ENCODE measurements around the gene TPM3. TPM values are rescaled to one million over a fixed set of nuclear protein-coding genes. Genes with fewer than 3 reads are reported as not detected.

TPM3 gene
- total and polyA plus RNA-seq, 10 of the 15 experiments (the other 5 are each of a cell fraction or from before 2014, with no cell fraction given), result 270 to 759 (median 505) TPM

DNA sequence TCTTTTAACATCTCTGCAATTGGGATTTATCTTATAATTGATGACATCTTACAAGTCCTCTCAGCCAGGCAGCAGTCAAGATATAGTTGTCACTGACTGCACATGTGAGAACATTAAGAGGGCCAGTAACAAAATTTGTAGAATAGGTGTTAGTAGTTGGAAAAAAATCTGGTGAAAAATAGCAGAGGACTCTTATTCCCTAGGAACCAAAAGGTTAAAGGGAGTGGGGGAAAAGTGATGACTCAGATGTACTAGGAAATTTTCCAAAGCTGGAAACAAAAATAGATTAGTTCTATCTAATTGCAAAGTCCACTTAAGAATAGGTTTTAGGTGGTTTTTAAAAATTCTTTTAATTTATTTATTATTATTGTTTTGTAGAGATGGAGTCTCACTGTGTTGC, 40.6 kb downstream of the TPM3 start:
- Histone ChIP-seq H3K9me3 (replicated peaks; ENCODE audit: control insufficient read depth, insufficient read depth, low read length) (no peaks in the 10 kb centered on the region), H3K27ac (ENCODE audit: control insufficient read depth, insufficient read depth) (no peak overlapping the region), H3K9ac (ENCODE audit: control insufficient read depth, insufficient read depth, low read length) (no peak overlapping the region), H3K27me3 (replicated peaks in 1 of 2; ENCODE audit: control insufficient read depth in 2 of 2, insufficient read depth in 2 of 2, low read length in 1 of 2) (no peaks in the 10 kb centered on the region), H3K79me2 (ENCODE audit: control insufficient read depth, insufficient read depth, low read length) (no peaks in the 10 kb centered on the region), H3K36me3 (ENCODE audit: control insufficient read depth in 2 of 2, insufficient read depth in 2 of 2, low read length in 1 of 2) (peaks cover 5 to 14% of the 10 kb centered on the region in 2 experiments; a peak in 3 of 4 replicates), H2AFZ (ENCODE audit: control insufficient read depth, low read depth, low read length) (no peak overlapping the region), H4K20me1 (ENCODE audit: control insufficient read depth, insufficient read depth) (no peaks in the 10 kb centered on the region), H3K4me2 (ENCODE audit: control insufficient read depth, insufficient read depth) (no peak overlapping the region), H3K4me1 (ENCODE audit: control insufficient read depth, insufficient read depth, low read length) (no peaks in the 10 kb centered on the region; the same call in 1 of the 2 replicates), H3K4me3 (no peak overlapping the region)
- BruUV-seq (replicated peaks), result no TSS peak
- ChIA-PET SMC1A (ENCODE audit: uncharacterized antibody, unreplicated experiment) (interaction anchor here (1.0 kb wide), 1 partner anchor 11 kb away, joined by 3 read pairs; no protein-coding TSS in a partner anchor), POLR2A (interaction anchor here (1.6 kb wide), 1 partner anchor 29 kb away, joined by 5 read pairs; no protein-coding TSS in a partner anchor), CTCF (no interaction called here), RAD21 (ENCODE audit: unreplicated experiment) (no interaction called here)
- intact Hi-C loops (cut with micrococcal nuclease; ENCODE audit: unreplicated experiment), result no loop called here
- DNase-seq (ENCODE audit: low read depth, low spot score) (no peak), ATAC-seq (no peak), FAIRE-seq (no peak)
- in situ Hi-C loops (cut with MboI), result no loop called here
- TF ChIP-seq NFYA (IDR thresholded peaks at IDR 0.05; ENCODE audit: borderline replicate concordance, low read depth, low read length) (no peak), YBX1 (IDR thresholded peaks at IDR 0.05) (no peak), SRF (IDR thresholded peaks at IDR 0.05; ENCODE audit: low read depth in 2 of 2, low read length in 2 of 2) (no peak), TARDBP (IDR thresholded peaks at IDR 0.05; ENCODE audit: borderline replicate concordance) (no peak), RELA (IDR thresholded peaks at IDR 0.05; ENCODE audit: borderline replicate concordance, partially characterized antibody) (no peak)
- TF ChIP-seq, protein P1, sequence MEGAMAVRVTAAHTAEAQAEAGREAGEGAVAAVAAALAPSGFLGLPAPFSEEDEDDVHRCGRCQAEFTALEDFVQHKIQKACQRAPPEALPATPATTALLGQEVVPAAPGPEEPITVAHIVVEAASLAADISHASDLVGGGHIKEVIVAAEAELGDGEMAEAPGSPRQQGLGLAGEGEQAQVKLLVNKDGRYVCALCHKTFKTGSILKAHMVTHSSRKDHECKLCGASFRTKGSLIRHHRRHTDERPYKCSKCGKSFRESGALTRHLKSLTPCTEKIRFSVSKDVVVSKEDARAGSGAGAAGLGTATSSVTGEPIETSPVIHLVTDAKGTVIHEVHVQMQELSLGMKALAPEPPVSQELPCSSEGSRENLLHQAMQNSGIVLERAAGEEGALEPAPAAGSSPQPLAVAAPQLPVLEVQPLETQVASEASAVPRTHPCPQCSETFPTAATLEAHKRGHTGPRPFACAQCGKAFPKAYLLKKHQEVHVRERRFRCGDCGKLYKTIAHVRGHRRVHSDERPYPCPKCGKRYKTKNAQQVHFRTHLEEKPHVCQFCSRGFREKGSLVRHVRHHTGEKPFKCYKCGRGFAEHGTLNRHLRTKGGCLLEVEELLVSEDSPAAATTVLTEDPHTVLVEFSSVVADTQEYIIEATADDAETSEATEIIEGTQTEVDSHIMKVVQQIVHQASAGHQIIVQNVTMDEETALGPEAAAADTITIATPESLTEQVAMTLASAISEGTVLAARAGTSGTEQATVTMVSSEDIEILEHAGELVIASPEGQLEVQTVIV (IDR thresholded peaks at IDR 0.05; ENCODE audit: borderline replicate concordance, partially characterized antibody), result no peak
- TF ChIP-seq, protein P2, sequence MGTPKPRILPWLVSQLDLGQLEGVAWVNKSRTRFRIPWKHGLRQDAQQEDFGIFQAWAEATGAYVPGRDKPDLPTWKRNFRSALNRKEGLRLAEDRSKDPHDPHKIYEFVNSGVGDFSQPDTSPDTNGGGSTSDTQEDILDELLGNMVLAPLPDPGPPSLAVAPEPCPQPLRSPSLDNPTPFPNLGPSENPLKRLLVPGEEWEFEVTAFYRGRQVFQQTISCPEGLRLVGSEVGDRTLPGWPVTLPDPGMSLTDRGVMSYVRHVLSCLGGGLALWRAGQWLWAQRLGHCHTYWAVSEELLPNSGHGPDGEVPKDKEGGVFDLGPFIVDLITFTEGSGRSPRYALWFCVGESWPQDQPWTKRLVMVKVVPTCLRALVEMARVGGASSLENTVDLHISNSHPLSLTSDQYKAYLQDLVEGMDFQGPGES (IDR thresholded peaks at IDR 0.05), result no peak

Measured in GM12878 (cell line).